B cell (primary cell): ENCODE results near the gene ACAP1. TPM values are rescaled to one million over a fixed set of nuclear protein-coding genes. Genes with fewer than 3 reads are reported as not detected.
A peak's percentile ranks its signal among the peaks of the same experiment; 100 is the strongest.
"Not testable (repeated sequence)": the region's sequence is repeated elsewhere in the genome, so short reads cannot be mapped to it uniquely, and the experiment has no call there.

Experiments used
- ATAC-seq: fragments of 200-7000 bp; cut with Tn5 transposase; one replicate; pipeline ENCODE4 v1.10.0; 2021; ENCODE audit warnings: low read depth, mild to moderate bottlenecking, moderate number of reproducible peaks, moderate library complexity
- CTCF ChIA-PET: fragments of 350-600 bp; sonication (Branson Sonifier 250); formaldehyde crosslinking; loops from one replicate; lab custom pipeline; 2021; ENCODE audit warnings: antibody characterized with exemption, inconsistent platforms; lab: Charles Lee
- POLR2A ChIA-PET: fragments of 350-600 bp; sonication (Branson Sonifier 250); formaldehyde crosslinking; loops from one replicate; lab custom pipeline; 2021; ENCODE audit warnings: antibody characterized with exemption; lab: Charles Lee
- DNase-seq: peaks from one replicate; pipeline ENCODE4 v3.0.0; 2013
- H2AFZ ChIP-seq: 2 replicates; pipeline ENCODE4 v1.6.1; 2012; ENCODE audit warnings: mild to moderate bottlenecking, low read depth, low read length; ENCODE audit not compliant: insufficient read depth, poor library complexity, severe bottlenecking
- H3K27ac ChIP-seq, 2 donors: 1 replicate in 1 of 2; 2 replicates in 1 of 2; pipeline ENCODE4 v1.5.1; 2012 to 2013; ENCODE audit warnings: low read length in 2 of 2, mild to moderate bottlenecking in 2 of 2, moderate library complexity in 1 of 2
- H3K27me3 ChIP-seq, 4 experiments: fragments of 200-600 bp in 1 of 4; sonication (generic) in 1 of 4; replicated peaks in 1 of 4; 1 replicate in 2 of 4; 2 replicates in 2 of 4; pipeline versions ENCODE4 v1.6.1 to v1.7.0; 2013 to 2016; ENCODE audit warnings: low read length in 3 of 4, mild to moderate bottlenecking in 2 of 4, mixed read lengths in 1 of 4, moderate library complexity in 1 of 4; ENCODE audit not compliant: insufficient read depth in 4 of 4, control insufficient read depth in 3 of 4; ENCODE audit errors: control extremely low read depth in 1 of 4
- H3K36me3 ChIP-seq, 2 experiments: replicated peaks in 1 of 2; 1 replicate in 1 of 2; 2 replicates in 1 of 2; pipeline versions ENCODE4 v1.6.1 to v1.7.1; 2013; ENCODE audit warnings: low read length in 1 of 2; ENCODE audit not compliant: insufficient read depth in 2 of 2, control insufficient read depth in 1 of 2; ENCODE audit errors: control extremely low read depth in 1 of 2, extremely low read depth in 1 of 2
- H3K4me1 ChIP-seq, 2 donors: fragments of 200-600 bp in 1 of 2; sonication (generic) in 1 of 2; 1 replicate in 1 of 2; 2 replicates in 1 of 2; pipeline versions ENCODE4 v1.5.1 to v1.6.1; 2013 to 2017; ENCODE audit warnings: low read length in 2 of 2; ENCODE audit not compliant: control insufficient read depth in 2 of 2, insufficient read depth in 2 of 2
- H3K4me2 ChIP-seq: replicated peaks from 2 replicates; pipeline ENCODE3; 2012; ENCODE audit warnings: mild to moderate bottlenecking, low read depth, low read length; ENCODE audit not compliant: poor library complexity, severe bottlenecking
- H3K4me3 ChIP-seq, 5 experiments: fragments of 200-600 bp in 1 of 5; sonication (generic) in 1 of 5; 1 replicate in 3 of 5; 2 replicates in 2 of 5; pipeline versions ENCODE4 v1.5.1 to v1.7.0; 2011 to 2016; ENCODE audit warnings: low read length in 4 of 5, mild to moderate bottlenecking in 4 of 5, low read depth in 2 of 5, control low read depth in 1 of 5, moderate library complexity in 1 of 5; ENCODE audit not compliant: insufficient read depth in 1 of 5; ENCODE audit errors: control extremely low read depth in 1 of 5, extremely low read depth in 1 of 5
- H3K79me2 ChIP-seq: fragments of 200-600 bp; sonication (generic); one replicate; pipeline ENCODE4 v1.6.0; 2016; ENCODE audit warnings: low read length; ENCODE audit not compliant: control insufficient read depth, insufficient read depth
- H3K9ac ChIP-seq: fragments of 200-600 bp; sonication (generic); 2 replicates; pipeline ENCODE4 v1.6.1; 2017; ENCODE audit warnings: mild to moderate bottlenecking, low read length, moderate library complexity
- H3K9me3 ChIP-seq, 3 donors: one replicate each; pipeline versions ENCODE4 v1.6.1 to v1.7.1; 2013; ENCODE audit warnings: low read length in 2 of 3; ENCODE audit not compliant: control insufficient read depth in 2 of 3, insufficient read depth in 1 of 3; ENCODE audit errors: control extremely low read depth in 1 of 3
- H4K20me1 ChIP-seq: 2 replicates; pipeline ENCODE4 v1.6.0; 2012; ENCODE audit warnings: mild to moderate bottlenecking, low read length; ENCODE audit not compliant: insufficient read depth, control insufficient read depth, poor library complexity, severe bottlenecking
- H3K27ac Mint-ChIP-seq: one replicate; pipeline ENCODE4 v1.8.0; 2021; ENCODE audit warnings: mixed read lengths
- H3K27me3 Mint-ChIP-seq: one replicate; pipeline ENCODE4 v1.8.0; 2021; ENCODE audit warnings: mixed read lengths
- H3K4me1 Mint-ChIP-seq: one replicate; pipeline ENCODE4 v1.8.0; 2021; ENCODE audit warnings: mixed read lengths
- H3K4me3 Mint-ChIP-seq: one replicate; pipeline ENCODE4 v1.8.0; 2021; ENCODE audit warnings: mixed read lengths
- H3K9me3 Mint-ChIP-seq: one replicate; pipeline ENCODE4 v1.8.0; 2022; ENCODE audit warnings: mixed read lengths; ENCODE audit not compliant: insufficient read depth
- EZH2 ChIP-seq: IDR thresholded peaks from 2 replicates; pipeline ENCODE4 v1.6.1; 2012; ENCODE audit warnings: borderline replicate concordance, low read depth, mild to moderate bottlenecking, moderate library complexity, low read length; ENCODE audit not compliant: insufficient read depth, poor library complexity, severe bottlenecking
- WGBS: methylation state at CpG from one replicate; pipeline ENCODE4 v1.1.5; 2013; ENCODE audit warnings: missing lambda C conversion rate; ENCODE audit not compliant: insufficient coverage; 5-methylcytosine and 5-hydroxymethylcytosine counted together
- intact Hi-C: fragments of 100-400 bp; cut with micrococcal nuclease; formaldehyde crosslinking; loops from one replicate; pipeline ENCODE4 v1.10.0; 2022
- polyA plus RNA-seq: library from polyadenylated mRNA; depleted of rRNA; stranded (reverse); fragments of >200 nt; gene quantifications from 2 replicates; pipeline ENCODE4 v1.2.3, GENCODE V29; 2012
- total RNA-seq, 2 donors: library from RNA; stranded (reverse); fragments of 120-200 nt in 1 of 2; gene quantifications; 1 replicate in 1 of 2; 2 replicates in 1 of 2; pipeline versions ENCODE4 v1.2.3 to v1.2.4, GENCODE V29; 2013 to 2022
- TF ChIP-seq, protein P1 (sequence below): fragments of 200-600 bp; IDR thresholded peaks from one replicate; pipeline ENCODE4 v1.8.0; 2022; ENCODE audit warnings: antibody characterized with exemption, mild to moderate bottlenecking

Gene ACAP1
- total and polyA plus RNA-seq, 2 donors (not counting 1 experiment from before 2014, with no cell fraction given) = 392 to 412 TPM

DNA sequence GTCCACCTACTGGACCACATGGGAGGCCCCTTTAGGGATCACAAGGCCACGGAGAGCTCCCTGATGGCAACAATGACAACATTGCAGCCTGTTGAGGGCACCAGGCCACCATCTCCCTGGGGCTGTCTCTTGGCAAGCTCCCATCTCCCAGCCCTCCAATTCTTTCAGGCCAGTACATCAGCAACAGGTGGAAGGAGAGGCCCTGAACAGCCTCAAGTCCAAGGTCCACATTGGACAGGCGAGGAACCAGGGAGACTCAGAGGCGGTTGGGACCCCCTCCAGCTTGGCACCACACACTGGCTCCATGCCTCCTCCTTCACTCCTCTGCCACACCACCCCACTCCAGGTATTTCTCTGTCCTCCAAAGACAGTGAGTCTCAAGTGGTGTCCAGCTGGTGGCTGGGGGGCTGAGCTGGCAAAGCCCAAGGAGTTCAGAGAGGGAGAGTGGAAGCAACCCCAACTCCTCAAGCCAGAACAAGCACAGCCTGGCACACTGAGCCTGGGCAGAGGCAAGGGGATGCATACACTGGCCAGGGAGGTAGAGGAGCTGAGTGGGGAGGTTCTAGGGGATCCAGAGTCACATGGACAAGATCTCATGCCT lies 1.3 kb upstream of the ACAP1 start:
- ATAC-seq (no peak), DNase-seq (no peak)
- H3K27ac ChIP-seq = peak overlapping the region; percentile 67 to 79
- Mint-ChIP-seq H3K4me3 (peak overlapping the region; percentile 89), H3K9me3 (no peaks in the 10 kb centered on the region), H3K27me3 (no peaks in the 10 kb centered on the region), H3K4me1 (peaks cover 50% of the 10 kb centered on the region), H3K27ac (peak overlapping the region; percentile 96)
- 100% methylated on average over 1 of the region's 3 CpGs for WGBS
- no peaks in the 10 kb centered on the region for H3K9me3 ChIP-seq
- H3K36me3 ChIP-seq = peaks cover 4 to 16% of the 10 kb centered on the region in 2 experiments
- no peak overlapping the region for H3K9ac ChIP-seq
- no peak overlapping the region for H2AFZ ChIP-seq
- TF ChIP-seq, protein P1, sequence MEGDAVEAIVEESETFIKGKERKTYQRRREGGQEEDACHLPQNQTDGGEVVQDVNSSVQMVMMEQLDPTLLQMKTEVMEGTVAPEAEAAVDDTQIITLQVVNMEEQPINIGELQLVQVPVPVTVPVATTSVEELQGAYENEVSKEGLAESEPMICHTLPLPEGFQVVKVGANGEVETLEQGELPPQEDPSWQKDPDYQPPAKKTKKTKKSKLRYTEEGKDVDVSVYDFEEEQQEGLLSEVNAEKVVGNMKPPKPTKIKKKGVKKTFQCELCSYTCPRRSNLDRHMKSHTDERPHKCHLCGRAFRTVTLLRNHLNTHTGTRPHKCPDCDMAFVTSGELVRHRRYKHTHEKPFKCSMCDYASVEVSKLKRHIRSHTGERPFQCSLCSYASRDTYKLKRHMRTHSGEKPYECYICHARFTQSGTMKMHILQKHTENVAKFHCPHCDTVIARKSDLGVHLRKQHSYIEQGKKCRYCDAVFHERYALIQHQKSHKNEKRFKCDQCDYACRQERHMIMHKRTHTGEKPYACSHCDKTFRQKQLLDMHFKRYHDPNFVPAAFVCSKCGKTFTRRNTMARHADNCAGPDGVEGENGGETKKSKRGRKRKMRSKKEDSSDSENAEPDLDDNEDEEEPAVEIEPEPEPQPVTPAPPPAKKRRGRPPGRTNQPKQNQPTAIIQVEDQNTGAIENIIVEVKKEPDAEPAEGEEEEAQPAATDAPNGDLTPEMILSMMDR = no peak
- TF ChIP-seq EZH2 = no peak
- peak overlapping the region; percentile 86 for H3K4me2 ChIP-seq
- no peak overlapping the region for H3K4me3 ChIP-seq
- H3K4me1 ChIP-seq = peaks cover 32 to 77% of the 10 kb centered on the region in 2 donors
- H4K20me1 ChIP-seq = peaks cover 20% of the 10 kb centered on the region
- H3K27me3 ChIP-seq = no peaks in the 10 kb centered on the region
- intact Hi-C loops = no loop called here
- ChIA-PET CTCF (interaction anchor here (0.9 to 6.2 kb wide), 8 partner anchors 8 to 226 kb away, joined by 3 to 53 read pairs (median 13); partner anchors contain the start of genes KCTD11 and TMEM95), POLR2A (interaction anchor here (1.0 to 1.3 kb wide), 2 partner anchors 9 to 223 kb away, joined by 3 to 5 read pairs; partner anchors contain the start of gene TNFSF13)
- H3K79me2 ChIP-seq = peaks cover 75% of the 10 kb centered on the region

DNA sequence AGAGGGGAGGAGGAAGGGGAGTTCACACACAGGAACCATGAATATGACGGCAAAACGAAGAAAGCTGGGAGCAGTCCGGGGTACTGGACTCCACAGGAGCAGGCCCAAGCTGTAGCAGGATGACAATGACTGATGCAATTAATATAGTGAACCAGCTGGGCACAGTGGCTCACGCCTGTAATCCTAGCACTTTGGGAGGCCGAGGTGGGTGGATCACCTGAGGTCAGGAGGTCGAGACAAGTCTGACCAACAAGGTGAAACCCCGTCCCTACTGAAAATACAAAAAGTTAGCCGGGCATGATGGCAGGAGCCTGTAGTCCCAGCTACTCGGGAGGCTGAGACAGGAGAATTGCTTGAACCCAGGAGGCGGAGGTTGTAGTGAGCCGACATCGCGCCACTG lies 564 bp upstream of the ACAP1 start:
- Histone ChIP-seq H3K79me2 (peaks cover 76% of the 10 kb centered on the region), H3K27ac (peak overlapping the region; percentile 67 to 79), H3K36me3 (peaks cover 4 to 21% of the 10 kb centered on the region in 2 experiments), H3K4me1 (peaks cover 26 to 69% of the 10 kb centered on the region in 2 donors), H3K4me2 (peak overlapping the region; percentile 86), H3K9ac (peak overlapping the region; percentile 87), H2AFZ (peak overlapping the region; percentile 76), H4K20me1 (peaks cover 27% of the 10 kb centered on the region), H3K4me3 (peak overlapping the region in 4 of 5 experiments; percentile 84 to 93 (median 87))
- Mint-ChIP-seq H3K4me3 (peak overlapping the region; percentile 89), H3K4me1 (peaks cover 48% of the 10 kb centered on the region), H3K27ac (peak overlapping the region; percentile 96)
- intact Hi-C loops, H3K9me3 ChIP-seq, H3K9me3 Mint-ChIP-seq, ATAC-seq, DNase-seq, H3K27me3 Mint-ChIP-seq, H3K27me3 ChIP-seq: not testable (repeated sequence)
- CTCF ChIA-PET = interaction anchor here (1.0 to 6.2 kb wide), 17 partner anchors 9 to 290 kb away, joined by 3 to 53 read pairs (median 6); partner anchors contain the start of genes KCTD11, SENP3, SLC2A4 and SOX15
- 68% methylated on average over 6 of the region's 13 CpGs for WGBS
- POLR2A ChIA-PET = interaction anchor here (0.6 to 2.3 kb wide), 10 partner anchors 10 to 248 kb away, joined by 3 to 7 read pairs (median 4); partner anchors contain the start of genes CTDNEP1, DVL2, KCTD11 and MPDU1

DNA sequence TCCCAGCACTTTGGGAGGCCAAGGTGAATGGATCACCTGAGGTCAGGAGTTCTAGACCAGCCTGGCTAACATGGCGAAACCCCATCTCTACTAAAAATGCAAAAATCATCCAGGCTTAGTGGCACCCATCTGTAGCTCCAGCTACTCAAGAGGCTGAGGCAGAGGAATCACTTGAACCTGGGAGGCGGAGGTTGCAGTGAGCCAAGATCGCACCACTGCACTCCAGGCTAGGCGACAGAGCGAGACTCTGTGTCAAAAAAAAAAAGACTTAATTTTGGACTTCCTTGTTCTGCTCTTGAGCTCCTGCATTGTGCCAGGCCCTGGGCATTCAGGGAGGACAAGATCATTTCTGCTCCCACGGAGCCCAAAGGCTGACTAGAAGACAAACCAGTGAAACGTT lies 1.3 kb downstream of the ACAP1 start:
- ChIA-PET CTCF (interaction anchor here (1.0 to 5.4 kb wide), 14 partner anchors 8 to 350 kb away, joined by 3 to 31 read pairs (median 8); partner anchors contain the start of genes KCTD11, TMEM256 and TMEM95), POLR2A (interaction anchor here (1.2 to 2.3 kb wide), 4 partner anchors 13 to 29 kb away, joined by 4 to 7 read pairs (median 6); partner anchors contain the start of gene KCTD11)
- intact Hi-C loops, H3K9me3 ChIP-seq, H3K27me3 ChIP-seq, H3K27me3 Mint-ChIP-seq, H2AFZ ChIP-seq, DNase-seq, ATAC-seq, H3K9me3 Mint-ChIP-seq: not testable (repeated sequence)
- peak overlapping the region; percentile 87 for H3K9ac ChIP-seq
- peaks cover 16 to 53% of the 10 kb centered on the region in 2 donors for H3K4me1 ChIP-seq
- peak overlapping the region in 1 of 2 donors; percentile 79 for H3K27ac ChIP-seq
- Mint-ChIP-seq H3K4me1 (peaks cover 41% of the 10 kb centered on the region), H3K4me3 (peak overlapping the region; percentile 89), H3K27ac (peak overlapping the region; percentile 96)
- peaks cover 43% of the 10 kb centered on the region for H4K20me1 ChIP-seq
- peaks cover 81% of the 10 kb centered on the region for H3K79me2 ChIP-seq
- H3K4me3 ChIP-seq = peak overlapping the region; percentile 57 to 93 (median 87)
- 8% methylated on average over 7 of the region's 7 CpGs for WGBS
- H3K4me2 ChIP-seq = peak overlapping the region; percentile 86
- H3K36me3 ChIP-seq = peaks cover 4 to 37% of the 10 kb centered on the region in 2 experiments
